Lung (tissue), 12 donors: ENCODE results near the gene CXCL14. TPM values are rescaled to one million over a fixed set of nuclear protein-coding genes. Genes with fewer than 3 reads are reported as not detected.
A peak's percentile ranks its signal among the peaks of the same experiment; 100 is the strongest.

Experiments
- ATAC-seq: fragments of 200-7000 bp; cut with Tn5 transposase; one replicate; pipeline ENCODE4 v1.9.1; 2020; ENCODE audit warnings: moderate number of reproducible peaks; ENCODE audit not compliant: insufficient read depth, low FRiP score
- DNase-seq, 3 donors: peaks; one replicate each; pipeline ENCODE4 v3.0.0-alpha.2; 2013 to 2017
- H3K27ac ChIP-seq, 2 donors: one replicate each; pipeline ENCODE4 v1.5.1; 2013; ENCODE audit warnings: mild to moderate bottlenecking in 2 of 2, moderate library complexity in 2 of 2, control low read depth in 1 of 2, inconsistent platforms in 1 of 2, low read depth in 1 of 2, low read length in 1 of 2
- H3K27me3 ChIP-seq, 3 donors: one replicate each; pipeline ENCODE4 v1.5.1; 2013; ENCODE audit warnings: low read length in 2 of 3; ENCODE audit not compliant: control insufficient read depth in 3 of 3, insufficient read depth in 3 of 3
- H3K36me3 ChIP-seq, 4 donors: one replicate each; pipeline ENCODE4 v1.5.1; 2013; ENCODE audit warnings: low read length in 4 of 4, mild to moderate bottlenecking in 1 of 4, moderate library complexity in 1 of 4; ENCODE audit not compliant: control insufficient read depth in 4 of 4, insufficient read depth in 4 of 4
- H3K4me1 ChIP-seq, 5 donors: one replicate each; pipeline ENCODE4 v1.5.1; 2013; ENCODE audit warnings: low read length in 5 of 5, mild to moderate bottlenecking in 2 of 5, moderate library complexity in 1 of 5; ENCODE audit not compliant: control insufficient read depth in 5 of 5, insufficient read depth in 5 of 5
- H3K4me3 ChIP-seq: one replicate; pipeline ENCODE4 v1.5.1; 2013; ENCODE audit warnings: mild to moderate bottlenecking, control low read depth, moderate library complexity
- H3K9ac ChIP-seq, 2 donors: one replicate each; pipeline ENCODE4 v1.5.1; 2013; ENCODE audit warnings: low read length in 2 of 2, control low read depth in 1 of 2; ENCODE audit not compliant: insufficient read depth in 1 of 2
- H3K9me3 ChIP-seq, 4 donors: one replicate each; pipeline ENCODE4 v1.5.1; 2013; ENCODE audit warnings: low read length in 3 of 4, mild to moderate bottlenecking in 1 of 4, moderate library complexity in 1 of 4; ENCODE audit not compliant: control insufficient read depth in 4 of 4, insufficient read depth in 3 of 4
- CTCF ChIP-seq: IDR thresholded peaks from 2 replicates; pipeline ENCODE4 v1.5.1; 2012; ENCODE audit warnings: mild to moderate bottlenecking; ENCODE audit errors: control extremely low read depth, extremely low read depth
- WGBS, 2 donors: extraction: QIAGEN DNeasy Blood & Tissue Kit; methylation state at CpG; one replicate each; pipeline ENCODE4 v1.1.7; 2013; 5-methylcytosine and 5-hydroxymethylcytosine counted together
- polyA plus RNA-seq, 2 donors: library from polyadenylated mRNA; stranded (reverse); fragments of 200-250 nt; gene quantifications; one replicate each; pipeline ENCODE4 v1.2.1, GENCODE V29; 2013
- total RNA-seq, 2 donors: library from RNA; depleted of rRNA in 1 of 2; stranded (reverse); fragments of >200 nt in 1 of 2; gene quantifications; one replicate each; pipeline ENCODE4 v1.2.1, GENCODE V29; 2014 to 2021
- donor health status: control.
- donor health status: control.
- donor health status: Bipolar disorder and iron deficiency.
- donor health status: healthy.
- donor health status: DM: yes; HTN: yes; CAD: no.

CXCL14 gene
- total and polyA plus RNA-seq, 4 donors, result 1.6 to 31.4 (median 2.4) TPM

GRCh38 chr5:135584918-135585317 is 6.1 kb upstream of the CXCL14 start:
- 90 to 95% methylated on average over 6 of the region's 6 CpGs for WGBS, 2 donors
- Histone ChIP-seq H3K9ac (no peak overlapping the region), H3K36me3 (no peaks in the 10 kb centered on the region), H3K9me3 (no peaks in the 10 kb centered on the region), H3K4me1 (peaks cover 0 to 56% (median 13%) of the 10 kb centered on the region in 5 donors), H3K27me3 (no peaks in the 10 kb centered on the region), H3K27ac (no peak overlapping the region), H3K4me3 (no peak overlapping the region)
- no peak for DNase-seq
- ATAC-seq, result no peak
- no peak for TF ChIP-seq CTCF

- Histone ChIP-seq H3K9me3 (no peaks in the 10 kb centered on the region), H3K4me1 (peaks cover 0 to 60% (median 13%) of the 10 kb centered on the region in 5 donors), H3K36me3 (no peaks in the 10 kb centered on the region), H3K4me3 (no peak overlapping the region), H3K27ac (no peak overlapping the region), H3K27me3 (peaks cover 0 to 5% (median under 1%) of the 10 kb centered on the region in 3 donors), H3K9ac (no peak overlapping the region)
- ATAC-seq (no peak), DNase-seq (peak in 2 of 3 donors; percentile 60 to 83)
- TF ChIP-seq CTCF, result no peak
- WGBS, 2 donors, result 62 to 79% methylated on average over 2 of the region's 2 CpGs
These were observed 5.5 kb upstream of the CXCL14 start for GRCh38 chr5:135584276-135584675.

- TF ChIP-seq CTCF, result no peak
- peaks cover 0 to 60% (median 5%) of the 10 kb centered on the region in 5 donors for H3K4me1 ChIP-seq
- no peak for ATAC-seq
- peaks cover 0 to 13% (median 5%) of the 10 kb centered on the region in 3 donors for H3K27me3 ChIP-seq
- no peak overlapping the region for H3K27ac ChIP-seq
- H3K4me3 ChIP-seq, result no peak overlapping the region
- WGBS, 2 donors, result 66 to 77% methylated on average over 6 of the region's 6 CpGs
- peaks cover 0 to 5% (median 0%) of the 10 kb centered on the region in 4 donors for H3K9me3 ChIP-seq
- no peaks in the 10 kb centered on the region for H3K36me3 ChIP-seq
- DNase-seq, result no peak
- H3K9ac ChIP-seq, result no peak overlapping the region
These were observed 3.4 kb upstream of the CXCL14 start for GRCh38 chr5:135582099-135582781.
